ENCODE measurements around the gene DVL2.

The DVL2 gene

DNA sequence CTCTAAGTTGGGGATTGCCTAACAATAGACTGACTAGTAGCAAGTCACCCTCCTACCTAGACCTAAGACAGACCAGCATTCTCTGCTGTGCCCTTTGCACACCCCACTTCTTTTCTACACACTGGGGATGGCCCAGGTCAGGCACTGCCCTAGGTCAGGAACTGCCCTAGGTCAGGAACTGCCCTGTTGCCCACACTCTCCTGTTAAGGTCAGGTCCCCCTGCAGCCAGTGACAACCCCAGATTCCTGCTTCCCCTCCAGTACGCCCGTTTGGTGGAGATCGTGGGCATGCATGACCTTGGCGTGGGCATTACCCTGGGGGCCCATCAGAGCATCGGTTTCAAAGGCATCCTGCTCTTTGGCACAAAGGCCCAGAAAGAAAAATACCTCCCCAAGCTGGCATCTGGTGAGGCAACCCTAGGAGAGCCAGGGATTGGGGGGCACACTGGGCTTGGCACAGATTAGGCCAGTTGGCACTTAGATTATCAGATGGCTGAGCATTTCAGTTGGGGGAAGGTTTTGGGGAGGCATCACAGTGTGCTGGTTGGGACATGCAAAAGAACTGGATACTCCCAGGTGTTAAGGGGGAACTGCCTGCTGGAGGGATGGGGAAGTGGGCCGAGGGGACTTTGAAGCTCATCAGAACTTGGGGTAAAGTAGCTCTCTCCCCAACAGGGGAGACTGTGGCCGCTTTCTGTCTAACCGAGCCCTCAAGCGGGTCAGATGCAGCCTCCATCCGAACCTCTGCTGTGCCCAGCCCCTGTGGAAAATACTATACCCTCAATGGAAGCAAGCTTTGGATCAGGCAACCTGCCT, 12.8 kb downstream of the DVL2 start:
- Mint-ChIP-seq H3K9me3 (no peaks in the 10 kb centered on the region), H3K4me1 (ENCODE audit: low read depth) (peaks cover 41% of the 10 kb centered on the region), H3K27me3 (no peaks in the 10 kb centered on the region), H3K4me3 (peak overlapping the region; percentile 91), H3K27ac (peak overlapping the region; percentile 93), H3K36me3 (ENCODE audit: low read depth) (peaks cover 13% of the 10 kb centered on the region)

GRCh38 chr17:7220593-7221277, 13.6 kb downstream of the DVL2 start:
- peak overlapping the region; percentile 91 for H3K4me3 Mint-ChIP-seq
- H3K9me3 Mint-ChIP-seq = no peaks in the 10 kb centered on the region
- peak overlapping the region; percentile 93 for H3K27ac Mint-ChIP-seq
- peaks cover 10% of the 10 kb centered on the region for H3K36me3 Mint-ChIP-seq (ENCODE audit: low read depth)
- peaks cover 48% of the 10 kb centered on the region for H3K4me1 Mint-ChIP-seq (ENCODE audit: low read depth)
- H3K27me3 Mint-ChIP-seq = no peaks in the 10 kb centered on the region

- H3K27me3 Mint-ChIP-seq = no peaks in the 10 kb centered on the region
- peaks cover 56% of the 10 kb centered on the region for H3K4me1 Mint-ChIP-seq (ENCODE audit: low read depth)
- no peaks in the 10 kb centered on the region for H3K9me3 Mint-ChIP-seq
- peak within 1 kb of the TSS; percentile 93 for H3K27ac Mint-ChIP-seq
- H3K36me3 Mint-ChIP-seq (ENCODE audit: low read depth) = peaks cover 10% of the 10 kb centered on the region
- H3K4me3 Mint-ChIP-seq = peak within 1 kb of the TSS; percentile 91
Measured at GRCh38 chr17:7219812-7220592, 14.3 kb downstream of the DVL2 start, which contains the start of the genes ACADVL and DLG4. Gene ACADVL (plus strand): TSS chr17:7219938. CDS start chr17:7219985, 47 bp downstream. Gene DLG4 (minus strand): TSS chr17:7219836.

- Mint-ChIP-seq H3K27me3 (no peaks in the 10 kb centered on the region), H3K27ac (peak overlapping the region; percentile 93), H3K4me1 (ENCODE audit: low read depth) (peaks cover 62% of the 10 kb centered on the region), H3K36me3 (ENCODE audit: low read depth) (peaks cover 10% of the 10 kb centered on the region), H3K4me3 (peak overlapping the region; percentile 91), H3K9me3 (no peaks in the 10 kb centered on the region)
Measured at GRCh38 chr17:7219229-7219811, 15.0 kb downstream of the DVL2 start.

DNA sequence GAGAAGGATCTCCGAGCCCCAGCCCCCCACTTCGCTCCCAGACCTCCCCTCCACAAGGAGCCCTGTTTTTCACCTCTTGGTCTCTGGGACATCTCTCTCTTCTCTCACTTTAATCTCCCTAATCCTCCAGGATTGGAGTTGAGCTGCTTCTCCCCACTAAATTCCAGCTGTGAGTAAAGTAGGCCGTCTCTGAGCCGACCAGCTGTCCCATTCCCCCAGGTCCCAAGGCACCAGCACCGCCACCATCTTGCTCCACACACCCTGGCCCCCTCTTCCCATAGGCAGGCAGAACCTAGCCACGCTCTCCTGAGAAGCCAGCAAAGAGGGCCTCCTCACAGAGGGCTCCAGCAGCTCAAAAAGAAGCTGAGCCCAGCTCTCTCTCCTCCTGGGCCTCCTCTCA, 15.6 kb downstream of the DVL2 start:
- Mint-ChIP-seq H3K4me1 (ENCODE audit: low read depth) (peaks cover 68% of the 10 kb centered on the region), H3K27ac (peak overlapping the region; percentile 93), H3K27me3 (no peaks in the 10 kb centered on the region), H3K9me3 (no peaks in the 10 kb centered on the region), H3K36me3 (ENCODE audit: low read depth) (peaks cover 7% of the 10 kb centered on the region), H3K4me3 (peak overlapping the region; percentile 91)

DNA sequence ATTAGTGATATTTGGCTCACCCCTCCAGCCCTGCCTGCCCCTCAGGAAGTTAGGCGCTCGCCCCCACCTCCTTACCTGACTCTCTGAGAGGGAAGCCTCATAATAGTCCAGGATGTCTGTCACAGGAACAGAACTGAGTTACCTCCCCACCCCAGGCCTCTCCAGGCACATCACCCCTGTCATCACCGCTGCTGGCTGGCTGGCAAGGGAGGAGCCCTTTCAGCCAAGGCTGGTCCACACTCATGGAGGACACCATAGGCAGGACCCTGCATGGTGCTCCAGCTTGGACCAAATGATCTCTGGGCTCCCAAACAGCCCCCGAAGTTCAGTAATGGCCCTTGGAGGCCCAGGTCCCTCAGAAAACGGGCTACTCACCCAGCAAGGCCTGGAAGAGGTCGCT, 16.2 kb downstream of the DVL2 start:
- H3K4me1 Mint-ChIP-seq (ENCODE audit: low read depth) = peaks cover 73% of the 10 kb centered on the region
- peak overlapping the region; percentile 28 for H3K27ac Mint-ChIP-seq
- H3K36me3 Mint-ChIP-seq (ENCODE audit: low read depth) = peaks cover under 1% of the 10 kb centered on the region
- peak overlapping the region; percentile 39 for H3K4me3 Mint-ChIP-seq
- H3K9me3 Mint-ChIP-seq = no peaks in the 10 kb centered on the region
- H3K27me3 Mint-ChIP-seq = no peaks in the 10 kb centered on the region

DNA sequence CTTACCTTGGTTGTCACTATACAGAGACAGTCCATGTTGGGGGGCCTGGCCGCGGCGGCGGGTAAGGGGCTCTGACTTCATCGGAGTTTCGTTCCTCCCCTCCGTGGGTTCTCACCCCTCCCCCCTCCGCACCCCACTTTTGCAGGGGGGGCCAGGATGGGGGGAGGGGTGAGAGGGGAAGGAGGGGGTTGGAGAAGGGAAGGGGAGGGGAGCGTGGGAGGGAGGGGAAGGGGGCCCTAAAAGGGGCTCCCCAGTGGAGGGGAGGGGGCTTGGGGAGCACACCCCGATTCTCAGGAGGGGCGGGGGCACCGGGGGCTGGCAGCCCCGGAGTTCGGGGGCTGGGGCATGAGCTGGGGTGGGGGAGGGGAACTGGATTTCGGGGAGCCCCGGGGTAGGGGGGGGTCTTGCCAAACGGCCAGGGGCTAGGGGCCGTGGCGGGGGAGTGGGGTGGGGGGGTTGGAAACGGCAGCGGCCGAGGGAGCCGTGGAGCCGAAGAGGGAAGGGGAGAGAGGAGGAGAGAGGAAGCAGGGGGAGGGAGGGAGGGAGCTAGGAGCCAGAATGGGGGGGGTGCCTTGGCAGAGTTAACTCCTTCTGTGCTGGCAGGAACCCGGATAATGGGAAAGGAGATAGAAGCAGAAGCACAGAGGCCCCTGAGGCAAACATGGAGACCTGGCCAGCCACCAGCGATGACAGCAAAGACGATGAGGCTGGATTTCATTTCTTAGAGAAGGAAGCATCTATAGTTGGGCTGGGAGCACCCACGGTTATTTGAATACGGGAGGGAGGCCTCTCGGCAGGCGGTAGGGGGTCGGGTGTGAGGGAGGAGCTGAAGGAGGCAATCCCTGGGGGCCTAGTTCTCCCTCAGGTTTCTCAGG, 17.0 kb downstream of the DVL2 start:
- Mint-ChIP-seq H3K4me1 (ENCODE audit: low read depth) (peaks cover 75% of the 10 kb centered on the region), H3K27ac (peak overlapping the region; percentile 65), H3K4me3 (peak overlapping the region; percentile 61), H3K27me3 (no peaks in the 10 kb centered on the region), H3K36me3 (ENCODE audit: low read depth) (no peaks in the 10 kb centered on the region), H3K9me3 (no peaks in the 10 kb centered on the region)

DNA sequence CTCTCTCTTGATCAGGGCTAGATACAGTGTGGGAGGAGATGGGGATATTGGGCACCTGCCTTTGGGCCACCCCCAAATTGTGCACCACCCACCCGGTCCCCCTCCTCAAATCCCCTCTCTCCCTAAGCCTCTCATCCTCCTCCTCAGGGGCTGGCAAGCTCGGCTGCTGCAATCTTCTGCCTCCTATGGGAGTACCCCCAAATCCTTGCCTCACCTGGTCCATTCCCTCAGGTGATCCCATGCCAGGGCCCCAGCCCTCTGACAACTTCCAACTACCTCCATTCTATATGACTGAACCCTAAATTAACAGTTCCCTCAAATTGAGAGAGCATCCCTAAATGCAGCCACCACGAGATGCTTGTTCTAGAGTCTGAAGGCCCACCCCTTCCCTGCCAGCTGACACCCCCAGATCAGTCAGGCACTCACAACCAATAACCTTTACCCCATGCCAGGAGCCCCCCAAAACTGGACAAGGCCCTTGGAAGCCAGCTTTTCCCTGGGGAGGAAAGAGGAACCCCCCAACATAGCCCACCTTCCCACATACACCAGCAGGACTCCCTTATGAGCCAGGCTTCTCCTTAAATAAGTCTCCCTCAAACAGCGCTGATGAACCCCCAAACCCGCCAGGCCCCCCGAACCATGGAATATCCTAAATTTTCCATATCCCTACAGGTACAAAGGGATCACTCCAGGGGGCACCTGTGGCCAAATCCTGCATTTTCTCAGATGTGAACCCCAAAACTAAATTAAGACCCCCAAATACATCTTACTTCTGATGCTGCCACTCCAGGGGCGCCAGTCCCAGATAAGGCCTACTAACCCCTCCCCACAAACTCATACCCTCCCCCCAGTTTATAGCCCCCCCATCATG, 17.8 kb downstream of the DVL2 start:
- H3K36me3 Mint-ChIP-seq (ENCODE audit: low read depth) = no peaks in the 10 kb centered on the region
- peaks cover 80% of the 10 kb centered on the region for H3K4me1 Mint-ChIP-seq (ENCODE audit: low read depth)
- H3K27me3 Mint-ChIP-seq = no peaks in the 10 kb centered on the region
- peak overlapping the region; percentile 65 for H3K27ac Mint-ChIP-seq
- H3K9me3 Mint-ChIP-seq = no peaks in the 10 kb centered on the region
- H3K4me3 Mint-ChIP-seq = peak overlapping the region; percentile 61

DNA sequence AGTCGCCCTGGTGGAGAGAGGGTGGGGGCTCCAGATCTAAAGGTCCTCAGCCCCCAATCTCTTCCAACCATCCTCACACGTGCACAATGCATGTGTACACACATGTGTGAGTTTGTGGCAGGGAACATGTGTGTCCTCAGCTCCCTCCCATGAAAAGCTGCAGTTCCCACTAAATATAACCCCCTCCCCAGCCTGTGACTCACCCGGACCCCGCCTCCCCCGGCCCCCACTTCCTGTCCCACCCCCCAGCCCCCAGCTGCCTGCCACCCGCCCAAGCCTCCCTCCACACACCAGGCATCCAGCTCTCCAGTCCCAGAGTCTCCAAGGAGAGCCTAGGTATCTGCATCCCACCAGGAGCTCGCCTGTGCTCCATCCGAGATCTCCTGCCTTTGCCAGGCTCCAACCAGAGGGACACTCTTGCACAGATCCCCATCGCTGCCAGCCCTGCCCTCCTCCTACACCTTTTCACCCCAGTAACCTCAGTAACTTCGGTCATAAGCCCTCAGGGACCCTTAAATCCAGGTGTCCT, 18.6 kb downstream of the DVL2 start:
- Mint-ChIP-seq H3K27me3 (no peaks in the 10 kb centered on the region), H3K9me3 (no peaks in the 10 kb centered on the region), H3K27ac (peak overlapping the region; percentile 97), H3K4me3 (peak overlapping the region; percentile 88), H3K4me1 (ENCODE audit: low read depth) (peaks cover 73% of the 10 kb centered on the region), H3K36me3 (ENCODE audit: low read depth) (no peaks in the 10 kb centered on the region)

- Mint-ChIP-seq H3K27me3 (no peaks in the 10 kb centered on the region), H3K9me3 (no peaks in the 10 kb centered on the region), H3K36me3 (ENCODE audit: low read depth) (no peaks in the 10 kb centered on the region), H3K4me1 (ENCODE audit: low read depth) (peaks cover 69% of the 10 kb centered on the region), H3K27ac (peak overlapping the region; percentile 97), H3K4me3 (peak overlapping the region; percentile 88)
Measured at GRCh38 chr17:7215136-7215638, 19.1 kb downstream of the DVL2 start.

DNA sequence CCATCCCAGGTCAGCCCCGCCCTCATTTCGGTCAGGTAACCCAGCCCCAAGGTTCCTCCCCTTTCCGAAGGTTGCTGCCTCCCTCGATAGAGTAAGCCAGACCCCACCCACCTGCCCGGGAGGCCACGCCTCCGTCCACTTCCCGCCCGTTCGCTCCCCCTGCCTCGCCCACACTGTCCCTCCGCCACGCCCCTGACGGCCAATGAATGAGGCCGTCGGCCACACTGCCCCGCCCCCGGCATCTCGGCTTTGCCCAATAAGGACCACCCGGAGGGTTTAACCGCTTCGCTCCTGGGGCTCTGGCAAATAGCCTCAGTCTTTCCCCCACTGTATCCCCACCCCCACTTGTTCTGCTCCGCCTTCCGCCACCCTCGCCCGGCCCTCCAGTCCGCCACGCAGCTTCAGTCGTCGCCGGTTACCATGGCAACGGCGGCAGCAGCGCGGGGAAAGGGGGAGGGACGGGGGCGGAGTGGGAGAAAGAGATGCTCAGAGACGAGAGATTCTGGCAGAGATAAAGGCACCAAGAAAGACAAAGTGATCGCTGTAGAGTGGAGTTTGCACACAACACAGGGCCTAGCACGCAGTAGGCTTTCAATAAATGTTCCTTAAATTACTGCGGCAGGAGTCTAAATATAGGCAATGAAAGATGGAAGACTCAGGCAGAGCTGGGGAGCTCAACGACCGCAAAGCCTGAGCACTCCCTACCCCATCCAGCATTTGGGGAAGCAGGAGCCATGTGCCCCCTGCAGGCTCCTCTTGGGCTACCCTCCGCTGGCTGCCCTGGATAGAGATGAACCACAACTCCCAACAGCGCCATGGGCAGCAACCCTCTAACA, 19.8 kb downstream of the DVL2 start:
- Mint-ChIP-seq H3K36me3 (ENCODE audit: low read depth) (no peaks in the 10 kb centered on the region), H3K4me1 (ENCODE audit: low read depth) (peaks cover 70% of the 10 kb centered on the region), H3K27ac (peak overlapping the region; percentile 97), H3K9me3 (no peaks in the 10 kb centered on the region), H3K4me3 (peak overlapping the region; percentile 88), H3K27me3 (no peaks in the 10 kb centered on the region)

GRCh38 chr17:7213895-7214299, 20.4 kb downstream of the DVL2 start:
- Mint-ChIP-seq H3K4me3 (peak overlapping the region; percentile 88), H3K27me3 (no peaks in the 10 kb centered on the region), H3K27ac (peak overlapping the region; percentile 97), H3K36me3 (ENCODE audit: low read depth) (no peaks in the 10 kb centered on the region), H3K4me1 (ENCODE audit: low read depth) (peaks cover 64% of the 10 kb centered on the region), H3K9me3 (no peaks in the 10 kb centered on the region)

Data from stimulated activated naive CD8-positive, alpha-beta T cell treated with anti-CD3 and anti-CD28 coated beads, Interleukin-15, Interleukin-2, amounts not matched to agents 100 ng/mL and 50 ng/mL, for 24 hours (primary cell).